ENCODE measurements around the gene SPTBN1.

The SPTBN1 gene

GRCh38 chr2:54459037-54459441 lies 2.9 kb downstream of the SPTBN1 start:
- TF ChIP-seq CTCF (IDR thresholded peaks at IDR 0.05; ENCODE audit: low read depth, low read length) = no peak
- peak overlapping the region; percentile 82 for H3K4me3 ChIP-seq (ENCODE audit: low read depth, low read length)

- no peak for TF ChIP-seq CTCF (IDR thresholded peaks at IDR 0.05; ENCODE audit: low read depth, low read length)
- no peak overlapping the region for H3K4me3 ChIP-seq (ENCODE audit: low read depth, low read length)
These were observed 5.1 kb downstream of the SPTBN1 start for GRCh38 chr2:54461261-54461660.

GRCh38 chr2:54464341-54464740 lies 8.2 kb downstream of the SPTBN1 start:
- H3K4me3 ChIP-seq (ENCODE audit: low read depth, low read length) = no peak overlapping the region
- TF ChIP-seq CTCF (IDR thresholded peaks at IDR 0.05; ENCODE audit: low read depth, low read length) = no peak

- H3K4me3 ChIP-seq (ENCODE audit: low read depth, low read length) = no peak overlapping the region
- TF ChIP-seq CTCF (IDR thresholded peaks at IDR 0.05; ENCODE audit: low read depth, low read length) = no peak
These were observed 9.0 kb downstream of the SPTBN1 start for GRCh38 chr2:54465143-54465542.

- H3K4me3 ChIP-seq (ENCODE audit: low read depth, low read length) = no peak overlapping the region
- no peak for TF ChIP-seq CTCF (IDR thresholded peaks at IDR 0.05; ENCODE audit: low read depth, low read length)
These were observed 10.7 kb downstream of the SPTBN1 start for GRCh38 chr2:54466870-54467269.

- no peak overlapping the region for H3K4me3 ChIP-seq (ENCODE audit: low read depth, low read length)
These were observed 12.5 kb downstream of the SPTBN1 start for GRCh38 chr2:54468673-54469072.

GRCh38 chr2:54469484-54470053 lies 13.4 kb downstream of the SPTBN1 start:
- no peak overlapping the region for H3K4me3 ChIP-seq (ENCODE audit: low read depth, low read length)
- no peak for TF ChIP-seq CTCF (IDR thresholded peaks at IDR 0.05; ENCODE audit: low read depth, low read length)

More at GRCh38 chr2:54468673-54469072, 12.5 kb downstream of the SPTBN1 start:
- TF ChIP-seq CTCF (IDR thresholded peaks at IDR 0.05; ENCODE audit: low read depth, low read length) = no peak

Data from WI38 (cell line).